Stimulated activated naive CD8-positive, alpha-beta T cell treated with anti-CD3 and anti-CD28 coated beads, Interleukin-15, Interleukin-2, amounts not matched to agents 100 ng/mL and 50 ng/mL, for 24 hours (primary cell): ENCODE results near the gene TAB2.

Experiments used
- H3K27ac Mint-ChIP-seq: one replicate; pipeline ENCODE4 v1.8.0; 2021; ENCODE audit warnings: mild to moderate bottlenecking, mixed read lengths
- H3K27me3 Mint-ChIP-seq: one replicate; pipeline ENCODE4 v1.8.0; 2021; ENCODE audit warnings: mixed read lengths
- H3K36me3 Mint-ChIP-seq: one replicate; pipeline ENCODE4 v1.8.0; 2021; ENCODE audit warnings: low read depth, mixed read lengths
- H3K4me1 Mint-ChIP-seq: one replicate; pipeline ENCODE4 v1.8.0; 2021; ENCODE audit warnings: low read depth, mixed read lengths
- H3K4me3 Mint-ChIP-seq: one replicate; pipeline ENCODE4 v1.8.0; 2021; ENCODE audit warnings: mild to moderate bottlenecking, mixed read lengths
- H3K9me3 Mint-ChIP-seq: one replicate; pipeline ENCODE4 v1.8.0; 2021; ENCODE audit warnings: mixed read lengths

Gene TAB2

GRCh38 chr6:149360536-149360935 lies 43.0 kb downstream of the TAB2 start:
- Mint-ChIP-seq H3K36me3 (peaks cover 49% of the 10 kb centered on the region), H3K9me3 (peaks cover 7% of the 10 kb centered on the region), H3K4me1 (peaks cover 71% of the 10 kb centered on the region), H3K27me3 (no peaks in the 10 kb centered on the region), H3K4me3 (no peak overlapping the region), H3K27ac (peak overlapping the region; percentile 78)

DNA sequence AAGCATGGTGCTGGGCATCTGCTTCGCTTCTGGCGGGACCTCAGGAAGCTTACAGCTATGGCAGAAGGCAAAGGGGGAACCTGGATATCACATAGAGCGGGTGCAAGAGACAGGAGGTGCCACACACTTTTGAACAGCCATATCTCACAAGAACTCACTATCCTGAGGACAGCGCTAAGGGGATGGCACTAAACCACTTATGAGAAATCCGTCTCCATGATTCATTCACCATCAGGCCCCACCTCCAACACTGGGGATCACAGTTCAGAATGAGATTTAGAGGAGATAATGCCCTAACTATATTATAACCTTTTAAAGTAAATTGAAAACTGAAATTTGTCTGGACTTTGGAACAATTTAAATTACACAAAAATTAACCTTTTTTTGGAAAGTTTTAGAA lies 44.8 kb downstream of the TAB2 start:
- Mint-ChIP-seq H3K9me3 (peaks cover 7% of the 10 kb centered on the region), H3K4me1 (peaks cover 56% of the 10 kb centered on the region), H3K4me3 (no peak overlapping the region), H3K27me3 (no peaks in the 10 kb centered on the region), H3K27ac (peak overlapping the region; percentile 61), H3K36me3 (peaks cover 49% of the 10 kb centered on the region)

DNA sequence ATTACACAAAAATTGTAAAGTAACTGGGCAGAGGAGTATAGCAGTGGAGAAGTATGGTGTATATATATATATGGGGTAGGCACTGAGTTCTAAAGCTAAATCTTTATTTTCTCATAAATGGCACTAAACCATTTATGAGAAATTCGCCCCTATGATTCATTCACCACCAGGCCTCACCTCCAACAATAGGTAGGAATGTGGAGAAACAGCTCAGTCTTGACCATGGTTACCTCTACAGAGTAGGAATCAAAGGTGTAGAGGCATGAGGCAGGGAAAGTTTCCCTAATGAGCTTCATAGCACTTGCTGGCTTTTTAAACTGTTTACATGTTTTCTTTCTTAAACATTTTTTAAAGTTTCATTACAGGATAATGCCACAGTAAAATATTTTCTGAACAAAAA lies 45.6 kb downstream of the TAB2 start:
- Mint-ChIP-seq H3K27ac (peak overlapping the region; percentile 10), H3K27me3 (no peaks in the 10 kb centered on the region), H3K4me3 (no peak overlapping the region), H3K9me3 (peaks cover 7% of the 10 kb centered on the region), H3K4me1 (peaks cover 48% of the 10 kb centered on the region), H3K36me3 (peaks cover 49% of the 10 kb centered on the region)

GRCh38 chr6:149364557-149364956 lies 47.0 kb downstream of the TAB2 start:
- peaks cover 38% of the 10 kb centered on the region for H3K36me3 Mint-ChIP-seq
- H3K4me1 Mint-ChIP-seq: peaks cover 34% of the 10 kb centered on the region
- H3K9me3 Mint-ChIP-seq: peaks cover 7% of the 10 kb centered on the region
- no peaks in the 10 kb centered on the region for H3K27me3 Mint-ChIP-seq
- H3K27ac Mint-ChIP-seq: no peak overlapping the region
- peak overlapping the region; percentile 4 for H3K4me3 Mint-ChIP-seq

- peaks cover 36% of the 10 kb centered on the region for H3K36me3 Mint-ChIP-seq
- H3K4me3 Mint-ChIP-seq: no peak overlapping the region
- peaks cover 7% of the 10 kb centered on the region for H3K9me3 Mint-ChIP-seq
- peak overlapping the region; percentile 71 for H3K27ac Mint-ChIP-seq
- no peaks in the 10 kb centered on the region for H3K27me3 Mint-ChIP-seq
- H3K4me1 Mint-ChIP-seq: peaks cover 30% of the 10 kb centered on the region
These were observed 47.7 kb downstream of the TAB2 start for GRCh38 chr6:149365197-149365596.

GRCh38 chr6:149366267-149366921 lies 48.9 kb downstream of the TAB2 start:
- no peak overlapping the region for H3K4me3 Mint-ChIP-seq
- H3K27ac Mint-ChIP-seq: no peak overlapping the region
- H3K27me3 Mint-ChIP-seq: no peaks in the 10 kb centered on the region
- H3K9me3 Mint-ChIP-seq: peaks cover 7% of the 10 kb centered on the region
- peaks cover 33% of the 10 kb centered on the region for H3K36me3 Mint-ChIP-seq
- H3K4me1 Mint-ChIP-seq: peaks cover 28% of the 10 kb centered on the region

GRCh38 chr6:149368065-149368464 lies 50.6 kb downstream of the TAB2 start:
- no peaks in the 10 kb centered on the region for H3K9me3 Mint-ChIP-seq
- H3K36me3 Mint-ChIP-seq: peaks cover 32% of the 10 kb centered on the region
- H3K4me1 Mint-ChIP-seq: peaks cover 28% of the 10 kb centered on the region
- H3K27me3 Mint-ChIP-seq: no peaks in the 10 kb centered on the region
- no peak overlapping the region for H3K4me3 Mint-ChIP-seq
- H3K27ac Mint-ChIP-seq: no peak overlapping the region

DNA sequence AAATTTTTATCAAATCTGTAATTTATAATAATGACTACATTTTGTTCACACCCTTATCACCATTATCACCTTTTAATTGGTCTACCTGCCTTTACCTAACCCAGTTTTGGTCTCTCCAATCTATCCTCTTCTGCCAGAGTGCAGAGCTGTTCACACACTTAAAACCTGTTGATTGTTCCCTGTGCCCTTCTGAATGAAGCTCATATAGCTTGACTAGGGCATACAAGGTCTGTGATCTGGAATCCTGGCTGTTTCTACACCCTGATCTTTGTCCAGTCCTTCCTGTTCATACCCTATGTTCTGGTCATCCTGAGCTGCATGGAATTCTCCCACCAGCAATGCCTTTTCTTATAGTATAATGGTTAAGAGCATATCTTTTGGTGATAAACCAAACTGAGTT lies 53.6 kb downstream of the TAB2 start:
- Mint-ChIP-seq H3K36me3 (peaks cover 50% of the 10 kb centered on the region), H3K9me3 (no peaks in the 10 kb centered on the region), H3K4me3 (peak overlapping the region; percentile 14), H3K27ac (peak overlapping the region; percentile 5), H3K4me1 (peaks cover 54% of the 10 kb centered on the region), H3K27me3 (no peaks in the 10 kb centered on the region)

DNA sequence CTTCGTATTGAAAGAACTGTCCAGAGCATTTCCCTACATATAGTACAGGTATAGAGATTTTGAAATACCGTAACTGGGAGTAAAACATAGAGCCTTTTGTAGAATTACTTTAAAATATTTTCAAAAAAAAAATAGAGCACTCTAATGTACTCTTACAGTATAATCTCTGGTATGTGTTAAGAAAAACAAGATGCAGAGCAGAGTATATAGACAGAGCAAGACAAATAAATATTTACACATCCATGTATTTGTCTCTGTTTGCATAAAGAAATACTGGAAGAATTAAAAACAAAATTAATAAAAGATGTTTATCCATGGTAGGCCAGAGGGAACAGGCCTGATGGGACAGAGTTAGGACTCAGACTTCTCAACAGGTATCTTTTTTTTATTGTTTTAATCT lies 54.5 kb downstream of the TAB2 start:
- peaks cover 57% of the 10 kb centered on the region for H3K36me3 Mint-ChIP-seq
- no peak overlapping the region for H3K4me3 Mint-ChIP-seq
- H3K9me3 Mint-ChIP-seq: no peaks in the 10 kb centered on the region
- peaks cover 61% of the 10 kb centered on the region for H3K4me1 Mint-ChIP-seq
- no peaks in the 10 kb centered on the region for H3K27me3 Mint-ChIP-seq
- H3K27ac Mint-ChIP-seq: no peak overlapping the region

- H3K4me1 Mint-ChIP-seq: peaks cover 69% of the 10 kb centered on the region
- H3K27ac Mint-ChIP-seq: peak overlapping the region; percentile 5
- no peaks in the 10 kb centered on the region for H3K9me3 Mint-ChIP-seq
- no peaks in the 10 kb centered on the region for H3K27me3 Mint-ChIP-seq
- H3K4me3 Mint-ChIP-seq: peak overlapping the region; percentile 1
- H3K36me3 Mint-ChIP-seq: peaks cover 65% of the 10 kb centered on the region
These were observed 56.0 kb downstream of the TAB2 start for GRCh38 chr6:149373511-149373910.

GRCh38 chr6:149379977-149380376 lies 62.5 kb downstream of the TAB2 start:
- H3K9me3 Mint-ChIP-seq: peaks cover 5% of the 10 kb centered on the region
- H3K27ac Mint-ChIP-seq: peak overlapping the region; percentile 69
- peaks cover 85% of the 10 kb centered on the region for H3K4me1 Mint-ChIP-seq
- peaks cover 88% of the 10 kb centered on the region for H3K36me3 Mint-ChIP-seq
- peak overlapping the region; percentile 12 for H3K4me3 Mint-ChIP-seq
- H3K27me3 Mint-ChIP-seq: no peaks in the 10 kb centered on the region

GRCh38 chr6:149380523-149380922 lies 63.0 kb downstream of the TAB2 start:
- Mint-ChIP-seq H3K27ac (peak overlapping the region; percentile 31), H3K4me3 (no peak overlapping the region), H3K27me3 (no peaks in the 10 kb centered on the region), H3K4me1 (peaks cover 80% of the 10 kb centered on the region), H3K36me3 (peaks cover 88% of the 10 kb centered on the region), H3K9me3 (peaks cover 5% of the 10 kb centered on the region)

GRCh38 chr6:149383371-149383770 lies 65.9 kb downstream of the TAB2 start:
- Mint-ChIP-seq H3K4me1 (peaks cover 79% of the 10 kb centered on the region), H3K27ac (no peak overlapping the region), H3K9me3 (peaks cover 22% of the 10 kb centered on the region), H3K36me3 (peaks cover 97% of the 10 kb centered on the region), H3K27me3 (no peaks in the 10 kb centered on the region), H3K4me3 (no peak overlapping the region)

DNA sequence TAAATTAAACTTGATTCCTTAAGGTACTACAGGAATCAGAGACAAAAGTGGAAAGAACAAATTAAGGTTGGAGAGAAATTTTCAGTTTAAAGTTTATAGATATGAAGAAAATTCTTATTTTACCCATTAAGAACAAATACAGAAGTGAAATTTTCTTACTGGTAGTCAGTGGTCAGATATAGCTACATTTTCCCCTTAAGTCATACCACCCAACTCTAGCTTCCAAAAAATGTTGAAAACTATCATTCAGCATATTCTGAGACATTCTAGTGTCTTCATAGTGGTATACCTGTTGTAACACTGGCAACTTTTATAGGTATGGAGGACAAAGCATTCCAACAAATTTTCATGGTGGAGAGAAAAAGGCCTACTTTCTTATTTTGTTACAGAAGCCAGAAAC lies 67.0 kb downstream of the TAB2 start:
- H3K27me3 Mint-ChIP-seq: no peaks in the 10 kb centered on the region
- H3K9me3 Mint-ChIP-seq: peaks cover 22% of the 10 kb centered on the region
- H3K36me3 Mint-ChIP-seq: peaks cover 94% of the 10 kb centered on the region
- peaks cover 70% of the 10 kb centered on the region for H3K4me1 Mint-ChIP-seq
- H3K27ac Mint-ChIP-seq: peak overlapping the region; percentile 66
- no peak overlapping the region for H3K4me3 Mint-ChIP-seq

- no peak overlapping the region for H3K4me3 Mint-ChIP-seq
- peaks cover 61% of the 10 kb centered on the region for H3K4me1 Mint-ChIP-seq
- peaks cover 22% of the 10 kb centered on the region for H3K9me3 Mint-ChIP-seq
- no peak overlapping the region for H3K27ac Mint-ChIP-seq
- no peaks in the 10 kb centered on the region for H3K27me3 Mint-ChIP-seq
- peaks cover 93% of the 10 kb centered on the region for H3K36me3 Mint-ChIP-seq
These were observed 68.6 kb downstream of the TAB2 start for GRCh38 chr6:149385998-149386646.
